HK-2 (cell line): ENCODE results near the gene CMTM3.
"Not testable (repeated sequence)": the region's sequence is repeated elsewhere in the genome, so short reads cannot be mapped to it uniquely, and the experiment has no call there.

Experiments used
- DNase-seq: peaks from one replicate; pipeline ENCODE4 v3.0.0-alpha.2; 2018; ENCODE audit not compliant: unreplicated experiment

CMTM3 gene

DNA sequence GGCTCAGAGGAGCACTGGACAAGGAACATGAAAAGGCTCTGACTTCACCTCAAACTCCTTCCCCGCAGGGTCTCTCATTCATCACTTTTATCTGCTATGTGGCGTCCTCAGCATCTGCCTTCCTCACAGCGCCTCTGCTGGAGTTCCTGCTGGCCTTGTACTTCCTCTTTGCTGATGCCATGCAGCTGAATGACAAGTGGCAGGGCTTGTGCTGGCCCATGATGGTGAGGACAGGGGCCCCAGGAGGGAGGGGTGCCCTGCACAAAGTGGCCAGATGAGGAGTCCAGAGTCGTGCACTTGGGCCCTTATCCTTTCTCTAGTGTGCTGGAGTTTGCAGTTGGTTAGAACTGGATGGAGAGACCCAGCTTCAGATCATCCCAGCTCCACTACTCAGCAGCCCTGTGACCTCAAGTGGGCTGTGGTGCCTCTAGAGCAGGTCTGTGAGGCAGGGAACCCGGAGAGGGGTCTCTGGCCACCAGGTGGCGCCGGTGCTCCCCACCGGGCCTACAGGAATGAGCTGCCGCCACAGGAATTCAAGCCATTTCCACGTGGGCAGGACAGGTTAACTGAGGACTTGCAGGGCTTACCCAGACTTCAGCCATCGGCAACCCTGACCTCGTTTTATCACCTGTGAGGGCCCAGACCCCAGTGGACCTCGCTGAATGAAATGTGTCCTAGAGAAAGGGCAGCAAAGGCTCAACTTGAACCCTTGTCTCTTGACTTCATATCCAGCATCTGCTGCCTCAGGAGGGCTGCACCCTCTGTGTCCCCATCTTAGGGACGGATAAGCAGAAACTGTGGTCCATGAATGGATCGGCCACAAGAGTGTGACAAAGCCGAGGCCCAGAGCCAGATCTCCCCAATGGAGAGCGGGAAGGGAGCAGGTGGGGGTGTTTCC, 4.0 kb downstream of the CMTM3 start:
- peak; percentile 97 for DNase-seq

DNA sequence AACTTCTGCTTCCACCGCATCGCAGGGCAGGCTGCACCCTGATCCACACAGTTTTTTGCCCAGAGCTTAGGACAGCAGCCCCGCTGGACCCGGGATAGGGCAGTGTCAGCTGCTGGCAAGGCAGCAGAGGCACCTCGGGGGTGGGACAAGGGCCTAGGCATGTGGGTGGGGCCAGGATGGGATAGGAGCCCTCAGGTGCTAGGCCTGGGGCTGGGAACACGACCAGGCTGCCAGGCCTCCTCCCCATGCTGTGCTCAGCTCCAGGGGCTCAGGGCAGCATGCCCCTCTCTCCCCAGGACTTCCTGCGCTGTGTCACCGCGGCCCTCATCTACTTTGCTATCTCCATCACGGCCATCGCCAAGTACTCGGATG, 4.6 kb downstream of the CMTM3 start:
- DNase-seq = no peak

DNA sequence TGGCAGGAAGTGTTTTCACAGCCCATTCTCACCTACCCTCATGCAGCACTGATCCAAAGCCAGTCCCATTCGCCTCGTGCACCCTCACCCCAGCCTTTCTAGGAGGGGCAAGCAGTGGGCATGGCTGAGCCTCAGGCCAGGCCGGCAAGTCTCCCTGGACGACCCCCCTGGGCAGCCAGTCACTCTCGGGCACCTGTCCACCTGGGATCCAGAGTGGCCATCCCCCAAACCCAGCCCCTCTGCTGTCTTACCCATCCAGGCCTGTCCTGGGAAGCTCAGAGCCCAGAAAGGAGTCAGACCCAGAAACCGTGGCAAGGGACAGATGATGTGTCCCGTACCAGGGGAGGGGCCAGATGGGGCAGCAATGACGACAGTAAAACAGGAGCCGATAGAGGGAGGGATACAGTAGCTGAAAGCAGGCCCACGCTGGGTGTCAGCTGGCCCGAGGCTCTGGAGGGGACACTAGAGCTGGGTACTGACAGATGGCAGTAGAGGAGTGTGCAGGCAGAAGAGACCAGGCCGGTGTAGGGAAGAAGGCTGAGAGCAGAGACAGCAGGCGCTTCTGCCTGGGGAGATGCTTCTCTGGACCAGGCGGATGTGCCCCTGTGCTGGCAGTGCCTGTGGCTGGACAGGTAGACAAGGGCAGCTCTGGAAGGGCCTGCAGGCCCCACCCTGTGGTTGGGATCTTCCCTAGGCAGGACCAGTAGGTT, 5.8 kb downstream of the CMTM3 start:
- no peak for DNase-seq

DNA sequence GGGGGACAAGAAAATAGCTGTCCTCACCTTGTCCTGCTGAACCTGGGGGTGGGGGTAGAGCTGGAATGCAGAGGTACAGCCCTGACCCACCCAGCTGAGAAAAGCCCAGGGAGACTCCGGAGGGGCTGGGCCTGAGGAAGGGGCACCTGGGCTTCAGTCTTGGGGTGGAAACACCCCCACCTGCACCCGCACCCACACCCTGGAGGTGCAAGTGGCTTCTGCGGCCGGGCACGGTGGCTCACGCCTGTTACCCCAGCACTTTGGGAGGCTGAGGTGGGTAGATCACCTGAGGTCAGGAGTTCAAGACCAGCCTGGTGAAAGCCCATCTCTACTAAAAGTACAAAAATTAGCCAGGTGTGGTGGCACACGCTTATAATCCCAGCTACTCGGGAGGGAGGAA, 7.4 kb downstream of the CMTM3 start:
- not testable (repeated sequence) for DNase-seq

DNA sequence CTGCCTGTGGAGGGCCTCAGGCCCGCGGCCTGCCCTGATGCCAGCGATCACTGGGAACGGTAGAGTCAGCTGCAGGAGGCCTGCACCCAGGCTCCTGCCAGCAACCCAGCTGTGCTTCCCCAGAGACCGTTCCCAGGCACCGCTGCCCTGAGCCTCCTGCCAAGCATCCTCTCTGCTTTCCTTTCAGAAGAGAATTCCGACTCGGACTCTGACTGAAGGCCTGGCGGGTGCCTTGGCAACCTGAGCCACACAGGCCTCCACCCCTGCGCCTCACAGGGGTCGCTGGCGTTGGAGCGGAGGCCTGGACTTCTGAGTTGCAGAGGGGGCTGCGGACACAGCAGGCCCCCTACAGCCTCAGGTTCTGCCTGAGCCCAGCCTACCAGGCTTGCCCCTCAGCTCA, 7.9 kb downstream of the CMTM3 start:
- DNase-seq = no peak

DNA sequence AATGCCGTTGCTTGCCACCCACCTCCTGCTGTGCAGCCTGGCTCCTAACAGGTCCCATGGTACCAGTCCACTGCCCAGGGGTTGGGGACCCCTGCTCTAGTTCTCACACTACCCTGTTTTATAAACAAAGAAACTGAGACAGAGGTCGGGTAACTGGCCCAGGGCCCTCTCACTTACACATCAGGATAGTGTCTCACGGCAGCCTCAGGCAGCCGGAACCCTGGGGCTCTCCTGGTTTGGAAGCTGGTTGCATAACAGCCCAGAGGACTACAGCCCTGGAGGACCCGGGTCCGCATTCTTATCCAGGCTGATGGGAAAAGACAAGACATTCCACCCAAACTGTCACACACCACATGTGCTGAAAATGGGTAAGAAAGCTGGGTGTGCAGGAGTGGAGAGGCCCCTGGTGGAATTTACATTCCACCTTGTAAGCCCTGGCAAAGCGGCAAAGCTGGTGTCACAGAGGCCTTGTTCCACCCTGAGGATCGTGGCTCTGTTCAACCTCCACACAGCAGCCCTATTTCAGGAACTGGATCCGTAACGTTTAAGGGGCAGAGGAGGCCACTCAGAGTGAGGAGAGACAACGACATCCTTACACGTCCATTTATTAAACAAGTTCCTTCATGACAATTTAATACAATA, 9.8 kb downstream of the CMTM3 start:
- no peak for DNase-seq

DNA sequence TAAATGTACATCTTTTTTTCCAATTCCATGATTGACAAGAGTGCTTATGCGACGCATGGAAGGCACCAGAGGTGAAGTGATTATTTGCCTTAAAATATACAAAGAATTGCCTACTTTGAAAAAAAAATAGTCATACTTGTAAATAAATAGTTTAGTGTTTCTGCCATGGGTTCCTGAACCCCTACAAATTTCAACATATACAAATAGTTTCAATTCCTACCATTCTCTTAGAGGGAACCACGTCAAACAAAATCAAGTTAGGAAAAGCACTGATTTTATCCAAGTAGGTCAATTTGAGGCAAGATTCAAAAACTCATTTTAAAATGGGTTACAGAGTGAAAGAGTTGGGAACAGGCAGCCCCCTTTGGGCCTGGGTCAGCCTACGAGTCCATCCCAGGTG, 11.7 kb downstream of the CMTM3 start:
- no peak for DNase-seq

DNA sequence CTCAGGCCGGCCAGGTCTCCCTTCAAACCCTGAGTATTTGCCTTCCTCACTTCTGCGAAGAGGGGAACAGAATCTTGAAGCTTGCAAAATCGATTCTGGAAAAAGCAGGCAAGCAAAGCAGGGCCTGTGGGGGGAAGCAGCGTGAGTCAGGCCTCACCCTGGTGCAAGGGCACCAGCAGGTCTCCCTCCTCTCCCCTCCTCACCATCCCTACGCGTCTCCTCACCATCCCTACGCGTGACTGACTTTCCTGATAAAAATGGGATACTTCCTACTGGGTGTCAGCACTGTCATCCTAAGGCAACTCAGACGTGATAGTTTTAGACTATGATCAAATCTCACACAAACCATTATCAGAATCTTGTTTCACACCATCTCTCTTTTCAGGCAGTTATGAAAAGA, 12.1 kb downstream of the CMTM3 start:
- no peak for DNase-seq

DNA sequence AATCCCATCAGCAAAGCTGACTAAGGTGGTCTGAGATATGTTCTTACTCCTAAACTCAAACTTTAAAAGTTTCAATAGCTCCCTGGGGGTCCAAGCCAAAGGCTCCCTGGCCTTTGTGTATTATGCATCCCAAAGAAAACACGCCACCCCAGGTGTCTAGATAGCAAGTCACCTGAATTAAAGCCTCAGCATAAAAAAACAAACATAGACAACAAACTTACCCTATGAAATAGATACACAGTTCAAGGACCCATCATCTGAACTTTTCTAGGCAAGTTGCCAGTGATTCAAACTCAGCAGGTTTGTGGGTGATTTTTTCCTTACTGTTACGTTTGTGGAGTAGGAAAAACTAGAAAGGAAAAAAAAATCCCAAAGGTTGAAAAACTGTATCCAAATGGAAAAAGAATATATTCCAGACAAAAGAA, 12.5 kb downstream of the CMTM3 start:
- no peak for DNase-seq

DNA sequence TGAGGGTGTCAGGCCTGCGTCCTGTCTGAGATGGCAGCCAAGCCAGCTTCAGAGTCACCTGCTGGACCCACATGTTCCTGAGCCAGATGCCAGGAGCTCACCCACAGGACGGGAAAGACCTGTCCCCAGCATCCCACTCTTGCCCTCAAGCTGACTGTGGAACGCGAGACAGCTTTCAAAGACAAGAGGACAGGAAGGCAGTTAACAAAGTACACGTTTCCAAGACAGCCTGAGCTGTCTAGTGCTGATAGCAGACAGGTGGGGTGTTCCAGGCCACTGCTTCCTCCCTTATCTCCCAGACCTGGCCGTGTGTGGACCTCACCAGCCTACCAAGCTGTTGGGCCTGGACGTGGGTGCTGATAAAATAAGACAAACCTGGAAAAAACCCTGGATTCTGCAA, 13.2 kb downstream of the CMTM3 start:
- DNase-seq = no peak

DNA sequence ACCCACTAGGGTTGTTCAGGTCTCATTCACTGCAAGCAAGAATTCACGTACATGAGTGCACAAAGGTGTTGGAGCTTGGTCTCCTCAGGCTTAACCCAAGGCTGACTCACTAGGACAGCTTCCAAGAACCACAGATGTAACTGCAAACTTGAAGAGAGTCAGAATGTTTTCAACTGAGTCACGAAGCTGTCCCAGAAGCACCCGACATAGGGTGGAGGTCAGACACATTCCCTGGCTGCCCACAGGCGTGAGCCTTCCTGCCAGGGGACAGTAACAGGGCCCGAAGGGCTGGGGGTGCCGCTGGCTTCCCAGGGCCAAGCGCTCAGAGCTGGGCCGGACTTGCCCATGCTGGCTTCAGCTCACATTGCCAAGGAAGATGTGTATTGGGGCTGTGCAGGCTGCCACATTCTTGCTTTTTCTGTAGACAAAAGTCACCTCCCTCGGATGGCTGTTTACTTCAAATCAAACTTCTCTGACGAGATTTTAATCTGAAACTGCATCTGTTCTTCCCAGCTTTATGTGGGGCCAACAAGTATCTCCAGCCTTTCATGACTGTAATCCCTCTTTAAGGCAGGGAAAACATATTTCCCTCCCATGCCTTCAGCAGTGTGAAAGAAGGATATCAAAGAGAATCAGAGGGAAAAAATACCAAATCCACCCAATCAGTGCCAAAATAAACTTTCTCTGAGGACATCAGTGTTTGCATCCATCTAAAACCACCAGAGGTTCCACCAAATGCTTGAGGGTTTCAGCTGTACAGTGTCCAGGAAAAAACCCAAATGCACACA, 14.3 kb downstream of the CMTM3 start:
- peak; percentile 88 for DNase-seq

DNA sequence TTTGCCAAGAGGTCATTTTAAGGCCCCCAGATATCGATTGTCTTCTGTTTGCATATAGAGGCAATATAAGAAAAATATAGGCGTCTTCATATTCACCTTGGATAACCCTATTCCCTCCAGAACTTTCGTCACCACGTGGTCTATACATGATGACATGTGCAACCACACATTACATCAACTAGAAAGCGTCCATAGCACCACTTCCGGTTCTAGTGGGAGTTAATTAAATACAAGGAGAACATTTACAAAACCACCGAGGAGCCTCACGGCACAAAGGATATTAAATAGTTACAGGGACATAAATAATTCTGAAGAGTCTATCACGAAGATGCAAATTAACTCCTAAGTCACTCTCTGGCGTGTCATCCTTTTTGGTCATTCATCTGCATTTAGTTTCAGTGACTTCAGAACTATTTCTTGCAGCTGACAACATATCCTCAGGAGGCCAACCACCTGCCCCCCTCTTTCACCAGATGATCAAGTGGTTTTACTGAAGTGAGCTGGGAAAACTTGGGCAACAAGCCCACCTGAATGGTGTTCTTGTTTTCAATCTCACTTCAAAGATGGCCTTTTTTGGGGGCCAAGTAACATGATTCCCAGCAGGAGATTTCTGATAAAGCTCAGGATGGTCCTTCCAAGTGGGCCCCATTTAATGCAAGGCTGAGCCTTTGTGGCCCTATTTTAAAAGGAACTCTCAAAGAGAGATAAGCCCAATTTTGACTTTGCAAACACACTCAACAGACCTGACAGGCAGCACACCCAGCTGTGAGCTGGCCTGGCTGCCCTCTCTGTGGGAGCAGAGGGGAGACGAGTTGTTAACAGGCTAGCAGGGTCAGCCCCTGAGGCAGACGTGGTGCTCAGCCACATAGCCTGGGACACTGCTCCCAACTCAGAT, 15.3 kb downstream of the CMTM3 start:
- DNase-seq = peak; percentile 47

DNA sequence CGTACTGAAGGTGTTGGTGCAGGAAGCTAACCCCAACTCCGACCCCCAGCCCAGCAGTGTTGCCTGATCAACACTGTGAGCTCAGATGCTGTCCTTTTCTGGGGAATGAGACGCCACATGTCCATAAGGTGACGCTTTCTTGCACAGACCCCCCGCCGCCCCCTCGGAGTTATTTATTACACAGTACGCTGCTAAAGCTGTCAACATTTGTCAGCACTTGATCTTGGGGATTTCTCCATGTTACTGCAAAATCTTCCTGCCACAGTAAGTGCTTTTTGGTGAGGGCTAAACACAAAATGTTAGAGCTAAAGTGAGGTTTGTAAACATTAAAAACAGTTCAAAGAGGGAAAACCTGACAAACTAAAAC, 15.9 kb downstream of the CMTM3 start:
- DNase-seq = no peak

DNA sequence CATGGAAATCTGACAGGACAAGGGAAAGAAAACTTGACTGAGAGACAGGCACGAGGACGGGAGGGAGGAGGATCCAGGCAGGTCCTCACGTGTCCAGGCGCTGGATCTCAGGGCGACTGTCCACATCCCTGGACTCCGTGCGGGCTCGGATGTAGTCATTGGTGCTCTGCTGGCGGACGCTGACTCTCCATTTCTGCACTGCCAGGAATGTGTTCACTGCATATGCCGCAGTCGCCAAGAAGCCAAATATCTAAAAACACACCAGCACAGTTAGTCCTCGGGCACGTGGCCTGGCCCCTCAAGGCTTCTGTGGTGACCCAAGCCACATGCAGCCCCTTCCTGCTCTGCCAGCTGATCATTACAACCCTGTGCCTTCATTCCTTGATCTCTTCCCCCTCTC, 17.5 kb downstream of the CMTM3 start:
- DNase-seq = no peak

DNA sequence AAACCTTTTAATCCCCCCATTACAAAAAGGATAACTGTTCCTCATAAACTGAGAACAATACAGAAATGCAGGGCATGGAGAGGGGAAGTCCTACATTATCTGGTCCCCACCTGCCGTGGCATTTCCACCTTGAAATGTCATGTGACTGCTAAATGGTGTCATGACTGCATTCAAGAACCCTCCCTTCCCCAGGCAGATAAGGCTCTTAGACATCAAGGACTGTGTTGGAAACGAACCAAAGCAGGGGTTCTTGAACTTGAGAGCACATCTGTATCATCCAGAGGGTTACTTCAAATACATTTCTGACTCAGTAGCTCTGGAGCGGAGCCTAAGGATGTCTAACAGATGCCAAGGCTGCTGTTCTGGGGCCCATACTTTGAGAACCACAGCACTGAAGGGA, 18.4 kb downstream of the CMTM3 start:
- DNase-seq = no peak

DNA sequence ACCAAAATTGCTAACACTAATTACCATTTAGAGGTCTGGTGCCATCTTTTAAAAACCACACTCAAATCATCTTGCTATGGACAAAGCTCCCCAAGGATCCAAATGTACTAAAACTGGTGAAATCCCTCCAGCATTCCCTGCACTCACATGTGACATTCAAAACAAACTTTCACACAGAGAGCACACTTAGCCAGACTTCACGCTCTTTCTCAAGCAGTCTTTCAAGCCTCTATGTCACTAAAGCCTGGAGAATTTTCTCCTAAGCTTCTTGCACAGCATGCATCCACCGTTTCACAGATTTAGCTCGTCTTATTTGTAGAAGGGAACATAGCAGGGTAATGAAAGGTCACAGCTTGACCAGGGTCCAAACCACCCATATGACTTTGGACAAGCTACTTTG, 19.3 kb downstream of the CMTM3 start:
- DNase-seq = no peak

DNA sequence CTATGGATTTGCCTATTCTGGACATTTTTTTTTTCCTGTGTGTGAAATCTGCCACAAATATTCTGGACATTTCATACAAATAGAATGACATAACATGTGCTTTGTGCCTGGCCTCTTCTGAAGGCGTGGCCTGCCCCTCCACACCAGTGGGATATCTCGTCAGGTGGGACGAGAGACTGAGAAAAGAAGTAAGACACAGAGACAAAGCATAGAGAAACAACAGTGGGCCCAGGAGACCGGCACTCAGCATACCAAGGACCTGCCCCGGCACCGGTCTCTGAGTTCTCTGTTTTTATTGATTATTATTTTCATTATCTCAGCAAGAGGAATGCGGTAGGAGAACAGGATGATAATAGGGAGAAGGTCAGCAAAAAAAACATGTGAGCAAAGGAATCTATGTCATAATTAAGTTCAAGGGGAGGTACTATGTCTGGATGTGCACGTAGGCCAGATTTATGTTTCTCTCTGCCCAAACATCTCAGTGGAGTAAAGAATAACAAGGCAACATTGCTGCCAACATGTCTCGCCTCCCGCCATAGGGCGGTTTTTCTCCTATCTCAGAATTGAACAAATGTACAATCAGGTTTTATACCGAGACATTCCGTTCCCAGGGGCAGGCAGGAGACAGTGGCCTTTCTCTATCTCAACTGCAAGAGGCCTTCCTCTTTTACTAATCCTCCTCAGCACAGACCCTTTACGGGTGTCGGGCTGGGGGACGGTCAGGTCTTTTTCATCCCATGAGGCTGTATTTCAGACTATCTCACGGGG, 23.3 kb downstream of the CMTM3 start:
- DNase-seq = not testable (repeated sequence)

DNA sequence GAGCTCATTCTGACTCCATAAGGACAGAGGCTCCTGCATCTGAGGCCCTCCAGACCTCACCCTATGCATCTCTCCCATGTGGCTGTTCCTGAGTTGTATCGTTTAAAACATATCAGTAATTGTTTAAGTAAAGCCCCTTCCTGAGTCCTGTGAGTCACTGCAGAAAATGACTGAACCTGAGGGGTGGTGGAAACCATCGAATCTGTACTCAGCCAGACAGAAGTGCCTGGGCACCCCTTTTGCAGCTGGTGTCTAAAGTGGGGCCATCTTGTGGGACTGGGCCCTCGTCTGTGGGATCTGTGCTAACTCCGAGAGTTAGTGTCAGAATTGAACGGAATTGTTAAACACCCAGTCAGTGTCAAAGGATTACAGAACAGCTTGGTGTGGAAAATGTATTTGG, 25.4 kb downstream of the CMTM3 start:
- DNase-seq = no peak

DNA sequence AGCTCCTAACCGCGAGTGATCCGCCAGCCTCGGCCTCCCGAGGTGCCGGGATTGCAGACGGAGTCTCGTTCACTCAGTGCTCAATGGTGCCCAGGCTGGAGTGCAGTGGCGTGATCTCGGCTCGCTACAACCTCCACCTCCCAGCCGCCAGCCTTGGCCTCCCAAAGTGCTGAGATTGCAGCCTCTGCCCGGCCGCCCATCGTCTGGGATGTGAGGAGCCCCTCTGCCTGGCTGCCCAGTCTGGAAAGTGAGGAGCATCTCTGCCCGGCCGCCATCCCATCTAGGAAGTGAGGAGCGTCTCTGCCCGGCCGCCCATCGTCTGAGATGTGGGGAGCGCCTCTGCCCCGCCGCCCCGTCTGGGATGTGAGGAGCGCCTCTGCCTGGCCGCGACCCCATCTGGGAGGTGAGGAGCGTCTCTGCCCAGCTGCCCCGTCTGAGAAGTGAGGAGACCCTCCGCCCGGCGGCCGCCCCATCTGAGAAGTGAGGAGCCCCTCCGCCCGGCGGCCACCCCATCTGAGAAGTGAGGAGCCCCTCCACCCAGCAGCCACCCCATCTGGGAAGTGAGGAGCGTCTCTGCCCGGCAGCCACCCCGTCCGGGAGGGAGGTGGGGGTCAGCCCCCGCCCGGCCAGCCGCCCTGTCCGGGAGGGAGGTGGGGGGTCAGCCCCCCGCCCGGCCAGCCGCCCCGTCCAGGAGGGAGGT, 26.2 kb downstream of the CMTM3 start:
- not testable (repeated sequence) for DNase-seq

DNA sequence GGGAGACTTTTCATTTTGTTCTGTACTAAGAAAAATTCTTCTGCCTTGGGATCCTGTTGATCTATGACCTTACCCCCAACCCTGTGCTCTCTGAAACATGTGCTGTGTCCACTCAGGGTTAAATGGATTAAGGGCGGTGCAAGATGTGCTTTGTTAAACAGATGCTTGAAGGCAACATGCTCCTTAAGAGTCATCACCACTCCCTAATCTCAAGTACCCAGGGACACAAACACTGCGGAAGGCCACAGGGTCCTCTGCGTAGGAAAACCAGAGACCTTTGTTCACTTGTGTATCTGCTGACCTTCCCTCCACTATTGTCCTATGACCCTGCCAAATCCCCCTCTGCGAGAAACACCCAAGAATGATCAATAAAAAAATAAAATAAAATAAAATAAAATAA, 27.1 kb downstream of the CMTM3 start:
- not testable (repeated sequence) for DNase-seq
